GM19193 (cell line): ENCODE results near the gene SESTD1.

ENCODE experiments used
- POLR2A ChIP-seq: IDR thresholded peaks from 4 replicates; pipeline ENCODE4 v1.6.1; 2011; ENCODE audit not compliant: insufficient read depth, insufficient read length; ENCODE audit errors: extremely low read depth

Gene SESTD1

GRCh38 chr2:179124282-179124681, 140.3 kb downstream of the SESTD1 start:
- no peak for TF ChIP-seq POLR2A

GRCh38 chr2:179123272-179123662, 141.4 kb downstream of the SESTD1 start:
- TF ChIP-seq POLR2A = no peak

- TF ChIP-seq POLR2A = no peak
Observed at GRCh38 chr2:179107737-179108136, 156.9 kb downstream of the SESTD1 start.

GRCh38 chr2:179106676-179107428, 157.8 kb downstream of the SESTD1 start:
- TF ChIP-seq POLR2A = no peak

GRCh38 chr2:179106342-179106675, 158.3 kb downstream of the SESTD1 start:
- TF ChIP-seq POLR2A = no peak

GRCh38 chr2:179104736-179105135, 159.9 kb downstream of the SESTD1 start:
- TF ChIP-seq POLR2A = no peak

- TF ChIP-seq POLR2A = no peak
Observed at GRCh38 chr2:179098080-179098689, 166.4 kb downstream of the SESTD1 start.

GRCh38 chr2:179097131-179097530, 167.5 kb downstream of the SESTD1 start:
- no peak for TF ChIP-seq POLR2A

- no peak for TF ChIP-seq POLR2A
Observed at GRCh38 chr2:179096090-179096489, 168.5 kb downstream of the SESTD1 start.

- TF ChIP-seq POLR2A = no peak
Observed at GRCh38 chr2:179082697-179083096, 181.9 kb downstream of the SESTD1 start.

GRCh38 chr2:179081954-179082353, 182.7 kb downstream of the SESTD1 start:
- no peak for TF ChIP-seq POLR2A

- no peak for TF ChIP-seq POLR2A
Observed at GRCh38 chr2:179072527-179072926, 192.1 kb downstream of the SESTD1 start.

GRCh38 chr2:179071810-179072355, 192.7 kb downstream of the SESTD1 start:
- no peak for TF ChIP-seq POLR2A

- no peak for TF ChIP-seq POLR2A
Observed at GRCh38 chr2:179070895-179071294, 193.7 kb downstream of the SESTD1 start.

GRCh38 chr2:179069685-179070084, 194.9 kb downstream of the SESTD1 start:
- TF ChIP-seq POLR2A = no peak

GRCh38 chr2:179068991-179069643, 195.5 kb downstream of the SESTD1 start:
- TF ChIP-seq POLR2A = no peak
